Right lobe of liver (tissue), 4 donors: ENCODE results near the gene PDE6D.

ENCODE experiments used
- CTCF ChIP-seq, 4 donors: fragments of 200-600 bp in 3 of 4; fragments of 450-650 bp in 1 of 4; IDR thresholded peaks; one replicate each; pipeline versions ENCODE4 v1.5.1 to v1.8.0; 2016 to 2022; ENCODE audit warnings: antibody characterized with exemption in 4 of 4, mild to moderate bottlenecking in 2 of 4
- POLR2A ChIP-seq: fragments of 450-650 bp; IDR thresholded peaks from one replicate; pipeline ENCODE4 v1.6.1; 2017; ENCODE audit warnings: antibody characterized with exemption, mild to moderate bottlenecking
- donor health status: DM: no; HTN: no; CAD: no.
- donor health status: DM: no; HTN: no; CAD: no.
- donor health status: DM: no; HTN: yes; CAD: no.

DNA sequence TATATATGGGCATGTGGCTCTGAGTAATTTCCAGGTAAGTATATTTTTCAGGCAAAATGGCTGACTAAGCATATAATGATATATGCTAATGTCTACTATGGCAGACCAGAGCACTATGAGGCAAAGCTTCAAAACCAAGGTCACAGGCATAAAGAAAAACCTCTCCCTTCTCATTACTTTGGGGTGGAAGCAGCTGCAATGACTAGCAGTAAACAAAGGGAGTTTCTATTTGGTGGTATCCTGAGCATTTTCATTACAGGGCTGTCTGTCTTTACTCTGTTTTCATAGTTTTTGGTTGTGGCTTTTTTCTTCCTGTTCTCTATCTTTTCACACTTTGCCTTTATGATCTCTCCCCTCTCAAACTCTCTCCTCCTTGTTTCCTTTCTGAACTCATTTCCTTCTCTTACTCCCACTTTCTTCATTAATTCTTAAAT, 15.6 kb downstream of the PDE6D start:
- TF ChIP-seq CTCF (IDR thresholded peaks at IDR 0.05), result no peak
- TF ChIP-seq POLR2A, result no peak
